Heart left ventricle (tissue), 13 donors: ENCODE results near the gene TPRKB.

Experiments
- CTCF ChIP-seq, 12 donors: fragments of 200-600 bp; sonication (generic) in 4 of 12; IDR thresholded peaks; one replicate each; pipeline versions ENCODE4 v1.5.0 to v1.8.0; 2018 to 2022; ENCODE audit warnings: antibody characterized with exemption in 12 of 12, mild to moderate bottlenecking in 5 of 12
- POLR2A ChIP-seq, 2 donors: fragments of 450-650 bp; IDR thresholded peaks; one replicate each; pipeline ENCODE4 v1.6.1; 2017; ENCODE audit warnings: antibody characterized with exemption in 2 of 2, mild to moderate bottlenecking in 2 of 2, moderate library complexity in 2 of 2
- donor health status: ischemic (EF 13 %, LVEDD 7.1; RV severe dilation, severe dysfunction).
- donor health status: DM: no; HTN: yes; CAD: no.
- donor health status: DM: no; HTN: no; CAD: no.
- donor health status: ischemic (EF 25% LVEDD 6.9; RV normal size, moderate dysfunction).
- donor health status: ischemic (EF 25% LVEDD 5.7; RV mildly dilated, moderate dysfunction).
- donor health status: ischemic (EF 35%, LVEDD 5.7; RV mildly dilated, moderate dysfunction).
- donor health status: nonischemic (EF 11% LVEDD 7.7; RV severe dilation, severe dysfunction).
- donor health status: DM: yes; HTN: yes; CAD: no.
- donor health status: PGD.
- donor health status: ischemic (EF 29% LVEDD 5.4; RV normal size, mild dysfunction).
- donor health status: nonischemic (EF 23%, LVEDD 6.1; RV moderate dilation, normal function).

DNA sequence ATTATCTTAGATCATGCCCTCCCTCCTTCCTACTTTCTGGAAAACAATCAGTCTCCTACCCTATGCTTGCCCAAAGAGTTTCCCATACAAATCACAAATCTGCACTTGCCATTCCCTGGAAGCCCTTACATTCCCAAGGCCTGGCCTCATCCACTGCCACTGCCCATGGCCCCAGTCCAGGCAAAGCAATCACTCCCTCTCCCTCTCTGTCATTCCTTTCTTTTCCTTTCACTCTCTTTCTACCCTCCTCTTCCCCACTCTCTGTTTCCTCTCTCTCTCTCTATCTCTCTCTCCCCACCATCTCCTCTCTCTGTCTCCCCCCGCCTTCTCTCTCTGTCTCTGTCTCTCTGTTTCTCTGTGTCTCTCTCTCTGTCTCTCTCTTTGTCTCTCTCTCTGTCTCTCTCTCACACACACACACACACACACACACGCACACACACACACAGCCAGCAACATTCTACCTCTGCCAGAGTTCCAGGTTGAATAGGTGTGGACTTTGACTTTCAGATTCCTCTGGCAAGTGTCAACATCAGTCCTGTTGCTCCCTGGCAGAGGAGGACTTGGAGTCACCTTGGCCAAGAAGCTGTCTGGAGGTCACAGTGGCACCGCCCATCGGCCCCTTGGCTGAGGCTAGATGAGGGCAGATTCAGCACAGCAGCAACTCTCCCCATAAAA lies 51.2 kb downstream of the TPRKB start:
- TF ChIP-seq CTCF (IDR thresholded peaks at IDR 0.05) (no peak), POLR2A (IDR thresholded peaks at IDR 0.05) (no peak)
